C4-2B (cell line): ENCODE data around the gene TCL1B.

Experiments
- CTCF ChIP-seq: fragments of 450-650 bp; conservative IDR thresholded peaks from 2 replicates; pipeline ENCODE4 v1.5.1; 2017; ENCODE audit warnings: mild to moderate bottlenecking
- ZFX ChIP-seq: fragments of 450-650 bp; IDR thresholded peaks from 2 replicates; pipeline ENCODE4 v1.6.1; 2017

GRCh38 chr14:95651028-95651427 is 35.2 kb upstream of the TCL1B start:
- TF ChIP-seq CTCF, result no peak
- TF ChIP-seq ZFX, result no peak
